Stimulated activated CD8-positive, alpha-beta memory T cell treated with anti-CD3 and anti-CD28 coated beads, Interleukin-12 subunit alpha, Interleukin-12 subunit beta, amount 100 ng/mL, for 24 hours (primary cell): ENCODE results near the gene ACR.

Experiments
- DNase-seq: peaks from one replicate; pipeline ENCODE4 v3.0.0-alpha.2; 2020; ENCODE audit errors: extremely low read depth

ACR gene

DNA sequence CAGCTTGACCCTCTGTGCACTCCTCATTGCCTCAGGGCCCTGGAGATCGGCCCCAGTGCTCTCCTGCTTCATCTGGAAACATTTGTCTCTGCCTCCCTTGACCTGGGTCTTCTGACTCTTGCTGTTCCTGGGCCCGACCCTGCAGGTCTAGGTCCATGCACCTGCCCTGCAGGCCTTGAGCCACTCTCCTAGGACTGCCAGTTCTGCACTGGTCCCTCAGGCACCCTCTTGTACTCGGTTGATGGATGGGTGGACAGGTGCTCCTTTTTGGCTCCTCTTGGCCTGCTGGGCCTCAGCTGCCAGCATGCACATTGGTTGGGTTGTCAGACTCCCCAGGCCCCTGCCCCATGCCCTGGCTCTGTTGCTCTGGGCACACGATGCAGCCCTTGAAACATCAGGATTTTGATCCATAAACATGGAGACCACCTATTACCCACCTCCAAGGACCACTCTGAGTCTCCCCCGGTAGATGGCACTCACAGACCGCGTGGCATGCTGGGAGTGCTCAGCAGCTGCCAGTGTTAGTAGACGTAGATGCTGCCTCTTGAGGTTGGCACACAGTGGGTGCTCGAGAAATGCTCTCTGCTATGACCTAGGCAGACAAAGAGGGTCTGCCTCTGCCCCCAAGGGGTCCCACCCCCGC is 20.2 kb upstream of the ACR start:
- no peak for DNase-seq

GRCh38 chr22:50718352-50718709 is 19.7 kb upstream of the ACR start:
- DNase-seq, result no peak

GRCh38 chr22:50719814-50720300 is 18.1 kb upstream of the ACR start:
- no peak for DNase-seq

GRCh38 chr22:50720301-50721256 is 17.4 kb upstream of the ACR start:
- no peak for DNase-seq

DNA sequence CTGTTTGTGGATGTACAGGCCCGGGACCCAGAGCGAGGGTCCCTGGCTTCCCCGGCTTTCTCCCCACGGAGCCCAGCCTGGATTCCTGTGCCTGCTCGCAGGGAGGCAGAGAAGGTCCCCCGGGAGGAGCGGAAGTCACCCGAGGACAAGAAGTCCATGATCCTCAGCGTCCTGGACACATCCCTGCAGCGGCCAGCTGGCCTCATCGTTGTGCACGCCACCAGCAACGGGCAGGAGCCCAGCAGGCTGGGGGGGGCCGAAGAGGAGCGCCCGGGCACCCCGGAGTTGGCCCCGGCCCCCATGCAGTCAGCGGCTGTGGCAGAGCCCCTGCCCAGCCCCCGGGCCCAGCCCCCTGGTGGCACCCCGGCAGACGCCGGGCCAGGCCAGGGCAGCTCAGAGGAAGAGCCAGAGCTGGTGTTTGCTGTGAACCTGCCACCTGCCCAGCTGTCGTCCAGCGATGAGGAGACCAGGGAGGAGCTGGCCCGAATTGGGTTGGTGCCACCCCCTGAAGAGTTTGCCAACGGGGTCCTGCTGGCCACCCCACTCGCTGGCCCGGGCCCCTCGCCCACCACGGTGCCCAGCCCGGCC is 16.7 kb upstream of the ACR start:
- no peak for DNase-seq

DNA sequence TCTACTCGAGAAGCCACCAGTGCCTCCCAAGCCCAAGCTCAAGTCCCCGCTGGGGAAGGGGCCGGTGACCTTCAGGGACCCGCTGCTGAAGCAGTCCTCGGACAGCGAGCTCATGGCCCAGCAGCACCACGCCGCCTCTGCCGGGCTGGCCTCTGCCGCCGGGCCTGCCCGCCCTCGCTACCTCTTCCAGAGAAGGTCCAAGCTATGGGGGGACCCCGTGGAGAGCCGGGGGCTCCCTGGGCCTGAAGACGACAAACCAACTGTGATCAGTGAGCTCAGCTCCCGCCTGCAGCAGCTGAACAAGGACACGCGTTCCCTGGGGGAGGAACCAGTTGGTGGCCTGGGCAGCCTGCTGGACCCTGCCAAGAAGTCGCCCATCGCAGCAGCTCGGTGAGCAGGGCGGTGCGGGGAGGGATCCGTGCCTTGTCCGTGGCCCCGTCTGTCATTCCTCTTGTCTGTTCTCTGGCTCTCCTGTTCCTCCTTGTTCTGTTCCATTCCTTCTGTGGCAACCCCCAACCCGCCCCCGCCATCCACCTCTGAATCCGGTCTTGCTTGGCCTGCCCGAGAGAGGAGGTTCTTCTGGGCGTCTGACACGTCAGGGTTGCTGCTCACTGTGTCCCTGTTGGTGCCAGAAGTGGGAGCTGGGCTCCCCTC is 15.8 kb upstream of the ACR start:
- DNase-seq, result no peak

- DNase-seq, result no peak
Observed at GRCh38 chr22:50722716-50723428, 15.1 kb upstream of the ACR start.

DNA sequence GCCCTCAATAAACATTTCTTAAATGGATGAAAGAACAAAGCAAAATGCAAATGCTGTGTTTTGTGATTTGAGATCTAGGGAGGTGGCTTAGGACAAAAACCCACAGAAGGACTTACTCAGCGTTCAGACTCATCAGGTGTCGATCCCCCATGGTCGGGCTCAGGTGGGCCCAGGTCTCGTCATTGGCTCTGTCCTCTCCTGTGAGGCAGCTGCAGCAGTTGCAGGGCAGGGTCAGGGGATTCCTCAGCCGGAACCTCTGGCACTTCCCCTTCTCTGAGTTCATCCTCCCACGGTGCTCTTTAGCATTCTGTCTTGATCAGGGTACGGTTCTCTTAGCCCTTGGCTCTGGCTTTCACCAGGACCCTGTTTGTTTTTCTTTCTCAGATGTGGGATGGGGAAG is 14.0 kb upstream of the ACR start:
- no peak for DNase-seq

DNA sequence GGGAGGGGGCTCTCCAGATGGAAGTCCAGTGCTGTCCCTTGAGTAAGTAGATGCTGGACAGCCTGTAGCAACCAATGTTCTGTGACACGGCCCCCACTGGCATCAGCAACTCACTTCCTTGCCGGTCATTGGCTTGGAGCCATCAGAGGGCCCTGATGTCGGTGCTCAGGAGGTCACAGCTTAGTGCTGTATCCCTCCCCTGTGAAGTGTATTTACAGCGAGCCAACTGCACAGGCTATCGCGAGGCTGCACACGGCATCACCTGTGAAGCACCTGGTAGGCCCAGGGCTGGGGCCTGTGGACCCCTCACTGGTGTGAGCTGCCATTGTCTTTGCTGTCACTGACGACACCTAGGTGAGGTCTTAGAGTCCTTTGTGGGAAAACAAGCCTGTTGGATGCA is 13.4 kb upstream of the ACR start:
- no peak for DNase-seq

GRCh38 chr22:50725597-50725996 is 12.4 kb upstream of the ACR start:
- DNase-seq, result no peak

- no peak for DNase-seq
Observed at GRCh38 chr22:50726643-50727340, 11.2 kb upstream of the ACR start.

- no peak for DNase-seq
Observed at GRCh38 chr22:50727678-50728522, 10.1 kb upstream of the ACR start.

GRCh38 chr22:50728523-50728931 is 9.5 kb upstream of the ACR start:
- no peak for DNase-seq

- DNase-seq, result no peak
Observed at GRCh38 chr22:50729391-50730012, 8.5 kb upstream of the ACR start.

DNA sequence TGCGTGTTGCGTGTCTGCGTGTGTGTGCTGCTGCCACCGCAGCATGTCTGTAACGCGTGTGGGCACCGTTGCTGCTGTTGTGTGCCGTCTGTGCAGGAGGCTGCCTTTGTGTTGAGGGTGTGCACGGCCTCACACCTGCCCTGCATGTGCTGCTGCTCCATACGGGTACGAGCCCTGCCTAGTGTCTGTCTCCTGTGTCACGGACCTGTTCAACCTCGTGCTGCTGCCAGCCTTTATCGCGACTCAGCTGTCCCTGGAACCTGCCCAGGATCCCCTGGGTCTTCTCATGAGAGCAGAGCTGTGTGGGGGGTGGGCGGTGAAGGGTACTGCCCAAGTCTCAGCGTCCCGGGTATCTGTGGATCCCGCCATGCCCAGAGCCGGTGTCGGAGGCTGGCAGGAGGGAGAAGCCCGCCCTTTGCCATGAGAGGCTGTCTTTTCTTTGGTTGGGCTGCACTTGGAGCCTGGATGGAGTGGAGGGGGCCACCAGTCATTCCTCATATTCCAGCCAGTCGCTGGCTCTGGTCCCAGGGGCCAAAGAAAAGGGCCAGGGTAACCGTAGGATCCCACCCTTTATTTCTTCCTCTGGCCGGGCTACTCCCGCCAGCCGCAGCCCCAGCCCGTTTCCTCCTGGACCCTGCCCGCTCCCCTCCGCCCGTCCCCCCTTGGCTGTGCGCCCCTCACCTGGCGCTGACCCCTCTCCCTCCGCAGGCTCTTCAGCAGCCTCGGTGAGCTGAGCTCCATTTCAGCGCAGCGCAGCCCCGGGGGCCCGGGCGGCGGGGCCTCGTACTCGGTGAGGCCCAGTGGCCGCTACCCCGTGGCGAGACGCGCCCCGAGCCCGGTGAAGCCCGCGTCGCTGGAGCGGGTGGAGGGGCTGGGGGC is 7.8 kb upstream of the ACR start:
- no peak for DNase-seq

GRCh38 chr22:50730941-50731661 is 6.9 kb upstream of the ACR start:
- no peak for DNase-seq

DNA sequence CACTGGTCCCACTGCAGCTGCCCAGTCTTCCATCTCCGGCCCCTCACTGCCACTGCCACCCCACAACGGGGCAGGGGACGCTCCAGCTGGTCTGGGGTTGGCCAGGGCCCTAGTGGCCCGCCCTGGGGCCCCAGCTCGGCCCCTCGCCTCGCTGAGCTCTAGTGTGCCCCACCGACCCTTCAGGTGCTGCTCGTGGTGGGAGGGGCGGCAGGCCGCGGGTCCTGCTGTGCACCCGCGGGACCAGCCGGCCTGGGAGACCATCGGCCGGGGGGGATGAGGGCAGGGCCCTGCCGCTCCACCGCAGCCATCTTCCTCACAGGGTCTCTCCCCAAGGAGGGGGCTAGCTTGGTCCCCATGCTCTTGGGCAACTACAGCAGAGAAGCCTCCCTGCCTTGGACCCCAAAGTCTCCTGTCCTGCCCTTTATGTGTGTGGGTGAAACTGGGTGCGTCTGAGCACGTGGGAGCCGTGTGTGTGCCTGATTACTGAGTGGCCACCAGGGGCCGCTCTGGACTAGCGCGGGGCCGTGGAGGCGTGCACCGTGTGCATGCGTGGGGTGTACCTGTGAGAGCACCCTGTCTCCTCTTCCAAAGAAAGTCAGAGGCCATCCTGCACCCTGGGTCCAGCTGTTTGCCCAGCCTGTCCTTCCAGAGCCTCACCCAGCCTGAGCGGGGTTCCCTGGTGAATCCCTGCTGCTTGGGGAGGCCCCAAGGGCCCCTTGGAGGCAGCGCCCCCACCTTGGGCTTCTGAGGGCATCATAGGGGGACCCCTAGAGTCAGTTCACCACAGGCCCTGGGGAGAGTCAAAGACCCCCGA is 6.0 kb upstream of the ACR start:
- peak; percentile 17 for DNase-seq
